Activated CD8-positive, alpha-beta memory T cell treated with anti-CD3 and anti-CD28 coated beads, Interleukin-2, amount 50 U/mL, for 48 hours (primary cell): Measurements from ENCODE around the gene GNAS-AS1.
A peak's percentile ranks its signal among the peaks of the same experiment; 100 is the strongest.

Experiments
- DNase-seq: peaks from one replicate; pipeline ENCODE4 v3.0.0-alpha.2; 2020

The GNAS-AS1 gene

GRCh38 chr20:58850693-58851174 lies at the start of gene GNAS-AS1:
Gene GNAS-AS1 (minus strand): TSS chr20:58850902.
- DNase-seq: peak; percentile 89

DNA sequence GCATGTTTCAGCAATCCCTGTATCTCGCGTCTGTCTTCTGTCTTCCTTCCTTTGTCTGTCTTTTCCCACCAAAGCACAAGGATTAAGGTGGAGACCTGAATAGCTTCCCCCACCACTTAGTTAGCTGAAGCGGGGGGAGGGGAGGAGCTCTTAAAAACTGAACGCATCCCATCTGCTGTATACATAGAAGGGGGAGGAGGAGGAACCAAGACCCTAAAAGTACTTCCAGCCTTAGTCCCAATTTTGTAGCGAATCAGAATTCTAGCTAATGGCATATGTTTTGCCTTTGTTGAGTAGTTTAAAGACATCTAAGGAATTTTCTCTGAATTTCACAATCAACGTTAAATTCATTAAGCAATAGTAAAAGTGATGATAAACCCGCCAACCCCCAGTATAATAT lies 49.7 kb upstream of the GNAS-AS1 start:
- DNase-seq: no peak

DNA sequence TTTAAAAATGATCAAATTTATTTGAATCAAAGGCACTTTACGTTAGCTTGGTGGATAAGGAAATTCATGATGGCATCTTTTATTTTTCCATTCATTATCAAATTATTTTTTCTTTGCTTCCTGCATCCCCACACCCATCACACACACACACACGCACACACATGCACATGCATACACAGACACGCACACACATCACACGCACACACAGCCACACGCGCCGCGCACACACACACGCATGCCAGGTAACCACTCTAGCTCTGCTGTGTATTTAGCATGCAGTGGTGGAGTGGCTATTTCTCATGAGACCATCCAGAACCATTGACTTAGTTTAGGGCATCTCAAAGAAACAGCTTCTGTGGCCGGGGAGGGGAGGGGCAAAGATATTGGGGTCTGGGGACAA lies 48.8 kb upstream of the GNAS-AS1 start:
- no peak for DNase-seq

DNA sequence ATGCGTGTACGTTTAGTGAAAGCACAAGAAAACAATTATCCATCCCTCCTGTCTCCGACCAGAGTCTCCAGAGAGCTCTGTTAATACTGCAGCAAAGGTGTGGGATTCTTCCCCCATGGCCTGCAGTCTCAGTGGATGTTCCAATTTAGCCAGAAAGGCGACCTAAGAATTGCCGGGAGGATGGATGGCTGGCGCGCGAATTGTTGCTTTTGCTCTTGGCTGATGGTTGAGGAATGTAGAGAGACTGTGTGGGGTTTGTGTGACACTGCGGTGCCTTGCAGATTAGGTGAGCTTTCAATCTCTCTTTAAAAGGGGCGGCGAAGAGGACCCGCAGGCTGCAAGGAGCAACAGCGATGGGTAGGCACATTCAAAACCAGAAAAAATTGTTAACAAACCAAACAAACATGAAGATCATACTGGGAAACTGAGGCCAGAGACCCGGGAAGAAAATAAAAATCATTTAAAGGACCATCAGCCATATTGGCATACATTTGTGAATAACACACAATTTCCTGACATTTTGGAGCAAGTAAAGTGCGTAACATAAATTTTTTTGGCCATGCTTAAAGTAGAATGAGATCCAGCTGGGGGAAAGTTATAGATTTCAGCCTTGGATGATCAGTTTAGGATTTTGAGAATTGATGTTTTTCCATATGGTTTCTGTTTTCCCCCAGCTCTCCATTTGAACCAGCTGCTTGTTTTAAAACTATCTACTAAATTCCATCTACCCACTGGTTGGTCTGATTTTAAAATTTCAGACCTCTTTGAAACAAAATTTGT lies 48.1 kb upstream of the GNAS-AS1 start:
- DNase-seq: no peak

- no peak for DNase-seq
Observed at GRCh38 chr20:58897488-58897887, 46.8 kb upstream of the GNAS-AS1 start.

DNA sequence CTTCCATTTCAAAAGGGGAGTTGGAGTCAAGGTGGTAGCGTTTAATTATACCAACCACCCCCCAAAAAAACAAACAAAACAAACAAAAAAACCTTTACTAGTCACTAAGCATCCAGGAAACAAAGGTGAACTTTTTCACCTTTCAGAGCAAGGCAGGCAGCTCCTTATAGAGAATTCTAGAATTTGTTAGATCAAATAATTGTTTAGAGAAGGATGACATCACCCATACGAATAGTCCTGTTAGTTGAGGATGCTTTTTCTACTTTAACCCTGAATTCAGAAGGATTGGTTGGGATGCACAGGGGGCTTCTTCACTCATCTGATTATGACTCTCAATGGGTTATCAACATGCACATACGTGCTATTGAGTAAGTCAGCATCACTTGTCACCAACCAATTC lies 46.1 kb upstream of the GNAS-AS1 start:
- DNase-seq: no peak

- no peak for DNase-seq
Observed at GRCh38 chr20:58895448-58896180, 44.9 kb upstream of the GNAS-AS1 start.

- no peak for DNase-seq
Observed at GRCh38 chr20:58894652-58895447, 44.1 kb upstream of the GNAS-AS1 start.

DNA sequence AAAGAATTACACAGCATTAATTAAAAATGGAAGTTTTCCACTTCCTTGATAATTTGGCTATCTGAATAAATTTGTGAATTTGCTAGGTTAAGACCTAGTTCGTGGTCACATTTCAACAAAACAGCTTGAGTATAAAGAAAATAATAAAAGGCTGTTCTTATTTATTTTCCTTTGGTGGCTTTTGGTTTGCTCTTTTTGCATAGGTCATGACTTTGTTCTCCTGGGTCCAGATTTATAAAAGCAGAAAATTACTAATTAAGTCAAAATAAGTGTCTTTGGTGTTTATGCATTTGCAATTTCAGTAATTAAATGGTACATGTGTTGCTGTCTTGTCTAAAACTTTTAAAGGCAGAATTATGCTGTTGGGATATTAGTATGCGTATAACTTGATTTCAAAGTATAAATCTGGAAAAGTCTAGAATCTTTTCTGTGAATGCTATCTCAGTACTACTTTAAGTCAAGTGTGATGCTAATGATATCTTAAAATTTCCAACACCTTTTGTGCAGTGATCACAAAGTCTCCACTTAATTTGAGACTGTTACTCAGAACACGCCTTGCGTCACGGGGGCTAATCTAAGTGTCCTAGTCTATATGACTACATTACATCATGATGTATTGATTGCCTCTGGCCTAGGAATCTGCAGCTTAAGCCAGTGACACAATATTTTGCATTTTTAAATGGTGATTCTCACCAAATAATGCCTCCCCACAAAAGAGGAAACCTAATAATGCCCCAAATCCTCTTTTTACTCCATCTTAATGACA lies 42.8 kb upstream of the GNAS-AS1 start:
- no peak for DNase-seq

DNA sequence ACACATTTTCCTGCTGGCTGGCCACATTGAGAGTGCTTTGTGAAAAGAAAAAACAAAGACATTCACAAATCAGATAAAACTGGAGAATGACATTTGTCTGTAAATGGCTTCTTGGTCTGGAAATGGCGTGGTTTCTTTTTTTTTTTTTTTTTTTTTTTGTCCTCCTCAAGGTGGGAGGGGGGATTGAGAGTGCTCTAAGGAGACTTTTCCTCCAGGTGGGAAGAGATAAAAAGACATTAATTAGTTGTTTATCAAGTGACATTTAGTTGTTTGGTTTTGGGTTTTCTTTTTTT lies 42.2 kb upstream of the GNAS-AS1 start:
- DNase-seq: no peak

DNA sequence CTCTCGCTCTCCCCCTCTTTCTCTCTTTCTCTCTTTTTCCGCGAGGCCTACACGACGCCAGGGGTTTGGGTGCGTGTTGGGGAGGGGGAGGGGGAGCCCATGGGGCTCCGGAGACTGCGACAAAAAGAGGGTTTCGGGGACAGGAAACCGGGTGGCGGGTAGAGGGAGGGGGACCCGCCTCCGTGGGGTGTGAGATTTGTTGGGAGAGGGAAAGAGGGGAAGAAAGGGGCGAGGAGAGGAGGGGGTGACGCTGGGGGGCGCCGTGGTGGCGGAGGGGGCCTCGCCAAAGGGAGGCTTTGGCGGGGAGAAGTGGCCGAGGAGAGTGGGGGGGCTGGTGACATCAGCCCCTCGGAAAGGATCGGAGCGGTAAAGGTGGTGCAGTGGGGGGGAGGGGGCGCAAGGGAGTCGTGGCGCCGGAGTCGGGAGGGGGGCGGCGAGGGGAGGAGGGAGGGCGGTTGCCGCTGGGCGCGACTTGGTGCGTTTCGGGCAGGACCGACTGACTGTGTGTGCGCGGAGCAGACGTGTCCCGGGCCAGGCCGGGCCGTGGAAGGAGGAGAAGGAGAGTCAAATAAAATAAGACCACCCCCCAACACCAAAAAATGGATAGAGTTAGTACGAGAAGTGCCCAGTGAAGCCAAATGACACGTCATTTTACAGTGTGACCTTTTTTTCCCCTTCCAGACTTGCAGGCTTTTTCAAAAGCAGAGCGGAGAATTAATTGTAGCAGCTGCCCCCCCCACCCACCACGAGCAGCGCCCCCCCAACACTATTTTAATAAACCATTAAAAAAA lies 41.6 kb upstream of the GNAS-AS1 start:
- peak; percentile 87 for DNase-seq

GRCh38 chr20:58891718-58892140 lies 41.0 kb upstream of the GNAS-AS1 start:
- peak; percentile 73 for DNase-seq

- peak; percentile 79 for DNase-seq
Observed at GRCh38 chr20:58891086-58891717, 40.5 kb upstream of the GNAS-AS1 start.

- peak; percentile 82 for DNase-seq
Observed at GRCh38 chr20:58890518-58891085, 39.9 kb upstream of the GNAS-AS1 start.

DNA sequence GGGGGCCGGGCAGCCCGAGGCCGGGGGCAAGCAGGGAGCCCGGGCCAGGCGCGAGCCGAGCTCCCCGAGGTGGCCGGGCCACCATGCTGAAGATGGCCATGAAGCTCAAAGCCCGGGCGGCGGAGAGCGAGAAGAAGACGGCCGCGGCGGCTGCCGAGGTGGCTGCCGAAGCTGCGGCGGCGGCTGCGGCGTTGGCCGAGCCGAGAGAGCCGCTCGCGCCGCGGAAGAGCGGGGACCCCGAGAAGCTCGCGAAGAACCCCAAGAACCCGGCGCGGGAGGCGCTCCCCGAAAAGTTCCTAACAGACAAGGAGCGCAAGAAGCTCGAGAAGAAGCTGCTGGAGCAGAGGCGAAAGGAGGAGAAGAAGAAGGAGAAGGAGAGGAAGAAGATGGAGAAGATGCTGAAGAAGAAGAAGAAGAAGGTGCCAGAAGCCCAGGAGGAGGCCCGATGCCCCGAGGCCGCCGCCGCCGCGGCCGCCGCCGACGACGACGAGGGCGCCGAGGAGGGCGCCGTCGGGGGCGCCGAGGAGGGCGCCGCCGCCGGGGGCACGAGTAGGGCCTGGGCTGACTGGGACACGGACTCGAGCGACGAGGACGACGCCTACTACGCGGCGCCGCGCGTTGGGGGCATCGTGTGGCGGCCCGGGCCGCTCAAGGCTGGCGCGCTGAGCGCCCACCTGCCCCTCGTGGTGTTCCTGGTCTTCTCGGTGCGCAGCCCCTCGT lies 39.3 kb upstream of the GNAS-AS1 start:
- peak; percentile 60 for DNase-seq

DNA sequence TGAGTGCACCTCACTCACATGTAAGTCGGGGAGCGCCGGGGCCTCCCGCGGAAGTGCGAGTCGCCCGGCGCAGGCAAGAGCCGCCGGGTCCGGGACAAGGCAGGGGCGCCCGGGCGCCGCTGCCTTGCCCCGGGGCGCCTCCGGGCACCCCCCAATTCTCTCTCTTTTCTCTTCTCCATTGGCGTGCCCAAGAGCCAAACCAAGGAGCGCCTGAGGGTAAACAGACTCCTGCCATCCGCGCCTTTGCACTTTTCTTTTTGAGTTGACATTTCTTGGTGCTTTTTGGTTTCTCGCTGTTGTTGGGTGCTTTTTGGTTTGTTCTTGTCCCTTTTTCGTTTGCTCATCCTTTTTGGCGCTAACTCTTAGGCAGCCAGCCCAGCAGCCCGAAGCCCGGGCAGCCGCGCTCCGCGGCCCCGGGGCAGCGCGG lies 38.6 kb upstream of the GNAS-AS1 start:
- DNase-seq: no peak

DNA sequence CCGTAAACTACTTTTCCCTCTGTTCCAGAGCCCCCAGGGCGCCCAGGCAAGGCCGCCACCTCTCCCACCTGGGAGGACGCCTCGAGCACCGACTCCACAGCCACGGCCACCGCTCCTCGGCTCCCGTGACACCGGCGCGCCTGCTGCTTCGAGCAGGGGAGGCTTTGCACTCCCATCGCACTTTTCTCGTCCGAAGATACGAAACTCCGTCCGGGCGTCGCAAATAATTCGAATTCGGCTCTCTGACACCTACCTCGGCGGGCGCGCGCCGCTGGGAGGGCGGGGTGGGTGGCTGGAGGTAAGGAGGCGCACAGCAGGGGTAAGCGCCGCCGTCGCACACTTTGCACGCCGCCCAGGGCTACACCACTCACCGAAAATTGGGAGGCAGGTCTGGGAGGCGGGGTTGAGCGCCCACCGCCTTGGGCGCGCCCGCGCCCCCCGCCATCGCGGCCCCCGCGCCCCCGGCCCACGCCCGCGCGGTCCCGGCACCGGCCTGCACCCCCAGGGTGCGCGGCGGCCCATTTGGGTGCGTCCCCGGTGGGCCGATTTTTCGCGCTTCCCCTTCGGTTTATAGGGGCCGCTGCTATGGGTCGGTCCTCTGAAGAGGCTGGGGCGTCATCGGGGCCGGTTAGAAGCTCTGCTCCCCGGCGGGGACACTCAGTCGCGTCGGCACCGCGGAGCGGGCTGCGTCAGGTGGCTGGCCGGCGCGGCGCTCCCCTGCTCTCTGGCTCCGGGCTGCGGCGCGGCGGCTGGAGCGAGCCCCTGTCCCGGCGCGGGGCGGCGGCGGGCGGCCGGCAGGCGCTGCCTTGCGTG lies 38.0 kb upstream of the GNAS-AS1 start:
- DNase-seq: peak; percentile 86

DNA sequence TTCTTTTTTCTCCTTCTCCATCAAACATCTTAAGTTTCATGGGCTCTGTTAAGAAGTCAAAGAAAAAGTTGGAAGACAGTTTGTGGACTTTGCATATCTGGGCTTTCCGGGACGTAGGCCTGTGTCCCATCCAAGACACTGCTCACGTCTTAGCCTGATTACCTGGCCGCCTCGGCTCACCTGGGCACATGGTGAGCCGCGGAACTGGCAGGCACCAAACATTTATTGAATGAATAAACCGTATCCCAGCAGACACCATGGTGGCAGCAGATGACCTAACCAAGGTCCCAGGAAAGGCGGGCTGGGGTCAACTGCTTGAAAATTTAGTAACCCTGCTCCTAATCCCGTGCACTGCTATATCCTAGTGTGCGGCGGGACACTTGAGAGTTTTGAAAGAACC lies 37.4 kb upstream of the GNAS-AS1 start:
- no peak for DNase-seq

- no peak for DNase-seq
Observed at GRCh38 chr20:58886546-58886945, 35.8 kb upstream of the GNAS-AS1 start.
